Ecto neural progenitor cell (in vitro differentiated cells): ENCODE measurements around the gene RNF223.
"Not testable (repeated sequence)": the region's sequence is repeated elsewhere in the genome, so short reads cannot be mapped to it uniquely, and the experiment has no call there.

Source experiments
- DNase-seq: peaks from one replicate; pipeline ENCODE4 v3.0.0-alpha.2; 2018; ENCODE audit warnings: low spot score

Gene RNF223

GRCh38 chr1:1087351-1088028 is 13.4 kb upstream of the RNF223 start:
- DNase-seq, result peak; percentile 24

- DNase-seq, result peak; percentile 27
These were observed 12.8 kb upstream of the RNF223 start for GRCh38 chr1:1086911-1087341.

- peak; percentile 23 for DNase-seq
These were observed 12.1 kb upstream of the RNF223 start for GRCh38 chr1:1085911-1086841.

- DNase-seq, result peak; percentile 44
These were observed 11.2 kb upstream of the RNF223 start for GRCh38 chr1:1085171-1085841.

GRCh38 chr1:1084372-1085170 is 10.5 kb upstream of the RNF223 start:
- peak; percentile 41 for DNase-seq

GRCh38 chr1:1083416-1084371 is 9.6 kb upstream of the RNF223 start:
- peak; percentile 45 for DNase-seq

- DNase-seq, result peak; percentile 44
These were observed 8.8 kb upstream of the RNF223 start for GRCh38 chr1:1082776-1083415.

- peak; percentile 46 for DNase-seq
These were observed 8.2 kb upstream of the RNF223 start for GRCh38 chr1:1082239-1082775.

- peak; percentile 40 for DNase-seq
These were observed 7.5 kb upstream of the RNF223 start for GRCh38 chr1:1081311-1082238.

- peak; percentile 49 for DNase-seq
These were observed 6.8 kb upstream of the RNF223 start for GRCh38 chr1:1080951-1081310.

GRCh38 chr1:1080122-1080757 is 6.1 kb upstream of the RNF223 start:
- DNase-seq, result peak; percentile 88

- peak; percentile 81 for DNase-seq
These were observed 5.5 kb upstream of the RNF223 start for GRCh38 chr1:1079408-1080121.

- not testable (repeated sequence) for DNase-seq
These were observed 3.3 kb upstream of the RNF223 start for GRCh38 chr1:1077396-1077795.

GRCh38 chr1:1075148-1075935 is 1.2 kb upstream of the RNF223 start:
- no peak for DNase-seq

GRCh38 chr1:1074631-1075147 is 583 bp upstream of the RNF223 start:
- DNase-seq, result no peak
